Type B pancreatic cell (in vitro differentiated cells): ENCODE measurements around the gene CCDC85B. TPM values are rescaled to one million over a fixed set of nuclear protein-coding genes. Genes with fewer than 3 reads are reported as not detected.

Source experiments
- DNase-seq: peaks from one replicate; pipeline ENCODE4 v3.0.0; 2021; ENCODE audit warnings: mixed read lengths; ENCODE audit not compliant: unreplicated experiment; ENCODE audit errors: extremely low spot score
- H3K27ac Mint-ChIP-seq: 2 replicates; pipeline ENCODE4 v1.8.0; 2021; ENCODE audit warnings: mild to moderate bottlenecking, mixed read lengths
- H3K27me3 Mint-ChIP-seq: 2 replicates; pipeline ENCODE4 v1.8.0; 2021; ENCODE audit warnings: mixed read lengths
- H3K36me3 Mint-ChIP-seq: 2 replicates; pipeline ENCODE4 v1.8.0; 2021; ENCODE audit warnings: mixed read lengths
- H3K4me1 Mint-ChIP-seq: one replicate; pipeline ENCODE4 v1.8.0; 2021; ENCODE audit warnings: mixed read lengths; ENCODE audit not compliant: unreplicated experiment
- H3K4me3 Mint-ChIP-seq: 2 replicates; pipeline ENCODE4 v1.8.0; 2021; ENCODE audit warnings: mild to moderate bottlenecking, mixed read lengths
- H3K9me3 Mint-ChIP-seq: 2 replicates; pipeline ENCODE4 v1.8.0; 2021; ENCODE audit warnings: mixed read lengths
- CTCF ChIP-seq: fragments of 200-600 bp; sonication (generic); conservative IDR thresholded peaks from 2 replicates; pipeline ENCODE4 v1.5.0; 2021; ENCODE audit warnings: antibody characterized with exemption, mild to moderate bottlenecking
- total RNA-seq: library from RNA; stranded (reverse); gene quantifications from 2 replicates; pipeline ENCODE4 v1.2.1, GENCODE V29; 2021; ENCODE audit warnings: low replicate concordance

The CCDC85B gene
- total RNA-seq, 1 donor from 2014 or later = 14.3 TPM

GRCh38 chr11:65919573-65920371, 29.3 kb downstream of the CCDC85B start:
- TF ChIP-seq CTCF = no peak
- peak overlapping the region; percentile 91 for H3K4me3 Mint-ChIP-seq
- peak overlapping the region; percentile 51 for H3K27ac Mint-ChIP-seq
- no peaks in the 10 kb centered on the region for H3K9me3 Mint-ChIP-seq
- peaks cover 4% of the 10 kb centered on the region for H3K36me3 Mint-ChIP-seq
- no peaks in the 10 kb centered on the region for H3K27me3 Mint-ChIP-seq
- no peak for DNase-seq
- peaks cover 16% of the 10 kb centered on the region for H3K4me1 Mint-ChIP-seq

GRCh38 chr11:65920372-65920802, 29.9 kb downstream of the CCDC85B start:
- TF ChIP-seq CTCF = no peak
- Mint-ChIP-seq H3K36me3 (peaks cover 4% of the 10 kb centered on the region), H3K27ac (no peak overlapping the region), H3K4me3 (peak overlapping the region; percentile 91), H3K4me1 (peaks cover 10% of the 10 kb centered on the region), H3K9me3 (no peaks in the 10 kb centered on the region), H3K27me3 (no peaks in the 10 kb centered on the region)
- DNase-seq = no peak

GRCh38 chr11:65921033-65921555, 30.6 kb downstream of the CCDC85B start:
- no peak for TF ChIP-seq CTCF
- H3K4me1 Mint-ChIP-seq = peaks cover 10% of the 10 kb centered on the region
- no peak overlapping the region for H3K27ac Mint-ChIP-seq
- H3K4me3 Mint-ChIP-seq = no peak overlapping the region
- H3K27me3 Mint-ChIP-seq = no peaks in the 10 kb centered on the region
- H3K36me3 Mint-ChIP-seq = peaks cover 4% of the 10 kb centered on the region
- no peak for DNase-seq
- no peaks in the 10 kb centered on the region for H3K9me3 Mint-ChIP-seq

GRCh38 chr11:65921876-65922275, 31.4 kb downstream of the CCDC85B start:
- peaks cover 4% of the 10 kb centered on the region for H3K36me3 Mint-ChIP-seq
- H3K27me3 Mint-ChIP-seq = no peaks in the 10 kb centered on the region
- no peak overlapping the region for H3K27ac Mint-ChIP-seq
- peak overlapping the region; percentile 20 for H3K4me3 Mint-ChIP-seq
- TF ChIP-seq CTCF = no peak
- peaks cover 4% of the 10 kb centered on the region for H3K4me1 Mint-ChIP-seq
- no peak for DNase-seq
- H3K9me3 Mint-ChIP-seq = no peaks in the 10 kb centered on the region

- H3K27ac Mint-ChIP-seq = no peak overlapping the region
- H3K36me3 Mint-ChIP-seq = peaks cover 4% of the 10 kb centered on the region
- H3K4me3 Mint-ChIP-seq = peak overlapping the region; percentile 20
- no peaks in the 10 kb centered on the region for H3K9me3 Mint-ChIP-seq
- no peak for DNase-seq
- no peaks in the 10 kb centered on the region for H3K4me1 Mint-ChIP-seq
- no peak for TF ChIP-seq CTCF
- H3K27me3 Mint-ChIP-seq = no peaks in the 10 kb centered on the region
These were observed 32.1 kb downstream of the CCDC85B start for GRCh38 chr11:65922565-65922964.
